ENCODE results near the gene PHRF1.

PHRF1 gene

DNA sequence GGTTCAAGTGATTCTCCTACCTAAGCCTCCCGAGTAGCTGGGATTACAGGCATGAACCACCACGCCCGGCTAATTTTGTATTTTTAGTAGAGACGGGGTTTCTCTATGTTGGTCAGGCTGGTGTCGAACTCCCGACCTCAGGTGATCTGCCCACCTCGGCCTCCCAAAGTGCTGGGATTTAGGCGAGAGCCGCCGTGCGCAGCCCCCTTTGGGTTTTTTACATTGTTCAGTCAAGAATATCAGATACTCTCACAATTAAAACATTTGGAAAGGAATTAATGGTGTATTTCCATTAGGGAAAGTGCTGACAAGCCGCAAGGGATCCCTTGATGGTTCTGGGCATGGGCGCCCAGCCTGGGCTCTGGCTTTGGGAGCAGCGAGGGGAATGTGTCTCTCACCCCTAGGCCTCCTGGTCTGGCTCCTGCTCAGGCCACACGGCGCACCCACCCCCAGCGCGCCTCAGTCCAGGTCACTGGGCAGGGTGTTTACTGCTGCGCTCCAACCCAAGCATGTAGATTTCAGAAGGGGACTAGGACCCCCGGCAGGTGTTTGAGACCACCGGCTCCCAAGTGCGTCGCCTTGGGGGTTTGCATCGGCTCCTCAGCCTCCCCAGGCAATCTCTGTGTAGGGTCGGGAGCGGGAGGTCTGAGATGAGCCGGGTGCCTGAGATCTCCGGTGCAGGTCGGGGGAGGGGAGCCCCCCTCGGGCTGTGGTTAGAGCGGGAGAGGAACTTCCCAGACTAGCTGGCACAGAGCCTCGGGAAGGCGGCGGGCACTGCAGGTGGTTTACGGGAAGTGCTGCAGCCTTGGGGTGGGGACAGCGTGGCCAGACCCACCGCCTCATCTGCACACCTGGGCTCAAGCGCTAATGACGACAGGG, 40.3 kb downstream of the PHRF1 start:
- no peak for DNase-seq (ENCODE audit: low read depth)

- no peak for DNase-seq (ENCODE audit: low read depth)
These were observed 41.1 kb downstream of the PHRF1 start for GRCh38 chr11:617199-617911.

- DNase-seq (ENCODE audit: low read depth), result no peak
These were observed 41.8 kb downstream of the PHRF1 start for GRCh38 chr11:617912-618682.

DNA sequence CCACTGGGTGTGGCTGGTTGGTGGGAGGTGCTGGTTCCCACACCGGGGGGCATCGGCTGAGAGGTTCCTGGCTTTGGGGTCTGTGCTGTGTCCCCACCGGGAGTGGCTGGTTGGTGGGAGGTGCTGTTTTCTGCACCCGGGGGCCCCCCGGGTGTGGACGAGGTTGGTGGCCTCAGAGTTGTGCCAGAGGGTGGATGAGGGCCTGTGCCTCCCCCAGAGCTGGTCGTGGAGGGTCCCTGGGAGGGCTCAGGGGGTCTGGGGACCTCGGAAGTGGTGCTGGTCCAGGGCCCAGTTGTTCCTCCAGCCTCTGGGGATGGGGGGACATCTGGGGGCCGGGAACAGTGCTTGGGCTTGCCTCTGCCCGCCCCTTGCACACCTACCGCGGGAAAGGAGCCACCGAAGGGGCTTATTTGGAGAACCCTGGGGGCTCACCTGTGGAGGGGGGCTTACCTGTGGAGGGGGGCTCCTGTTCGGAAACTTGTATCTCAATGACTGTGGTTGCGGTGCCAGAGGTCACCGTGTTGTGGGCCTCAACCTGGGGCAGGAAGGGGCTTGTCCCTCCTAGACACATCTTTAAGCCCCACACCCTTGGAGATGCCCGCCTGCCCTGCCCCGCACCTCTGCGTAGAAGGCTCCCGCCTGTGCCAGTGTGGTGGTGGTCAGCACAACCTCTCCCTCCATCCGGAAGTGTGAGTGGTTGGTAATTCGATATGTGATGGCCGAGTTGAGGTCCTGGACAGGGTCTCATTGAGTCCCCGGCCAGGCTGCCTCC, 42.8 kb downstream of the PHRF1 start:
- no peak for DNase-seq (ENCODE audit: low read depth)

GRCh38 chr11:619628-620050, 43.4 kb downstream of the PHRF1 start:
- no peak for DNase-seq (ENCODE audit: low read depth)

- no peak for DNase-seq (ENCODE audit: low read depth)
These were observed 43.9 kb downstream of the PHRF1 start for GRCh38 chr11:620201-620600.

DNA sequence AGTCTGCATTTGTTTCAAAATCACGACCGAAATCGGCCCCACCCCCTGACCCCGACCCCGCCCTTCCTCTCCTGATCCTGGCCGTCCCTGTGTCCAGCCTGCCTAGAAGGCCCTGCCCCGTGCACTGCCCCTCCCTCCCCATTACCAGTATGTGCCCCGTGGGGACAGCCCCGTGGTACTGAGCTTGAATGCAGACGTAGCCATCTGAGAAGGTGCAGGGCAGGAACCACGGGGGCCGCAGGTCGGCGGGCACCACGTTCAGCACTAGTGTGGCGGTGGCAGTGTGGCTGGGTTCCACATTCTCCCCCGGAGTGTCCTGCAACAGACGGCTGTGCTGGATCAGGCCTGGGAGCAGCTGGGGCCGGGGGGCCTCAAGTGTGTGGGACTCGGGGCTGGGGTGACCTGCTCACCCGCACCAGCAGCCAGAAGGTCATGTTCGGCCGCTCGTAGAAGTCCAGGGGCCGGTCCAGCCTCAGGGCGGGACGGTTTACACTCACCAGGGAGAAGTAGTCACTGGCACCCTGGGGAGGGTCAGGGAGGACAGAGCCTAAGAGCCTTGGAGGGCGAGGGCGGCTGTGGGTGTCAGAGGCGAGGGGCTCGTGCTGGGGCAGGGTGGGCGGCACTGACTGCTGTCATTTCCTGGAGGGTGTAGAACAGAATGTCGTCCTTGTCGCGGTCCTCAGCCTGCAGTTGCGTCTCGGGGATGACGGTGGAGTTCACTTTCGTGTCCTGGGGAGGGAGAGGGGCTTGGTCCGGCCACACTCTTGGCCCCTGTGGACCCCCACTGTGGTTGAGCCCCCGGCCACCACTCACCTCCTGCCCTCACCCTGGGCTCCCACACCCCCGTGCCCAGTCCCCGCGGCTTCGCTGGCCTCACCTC, 44.9 kb downstream of the PHRF1 start:
- no peak for DNase-seq (ENCODE audit: low read depth)

DNA sequence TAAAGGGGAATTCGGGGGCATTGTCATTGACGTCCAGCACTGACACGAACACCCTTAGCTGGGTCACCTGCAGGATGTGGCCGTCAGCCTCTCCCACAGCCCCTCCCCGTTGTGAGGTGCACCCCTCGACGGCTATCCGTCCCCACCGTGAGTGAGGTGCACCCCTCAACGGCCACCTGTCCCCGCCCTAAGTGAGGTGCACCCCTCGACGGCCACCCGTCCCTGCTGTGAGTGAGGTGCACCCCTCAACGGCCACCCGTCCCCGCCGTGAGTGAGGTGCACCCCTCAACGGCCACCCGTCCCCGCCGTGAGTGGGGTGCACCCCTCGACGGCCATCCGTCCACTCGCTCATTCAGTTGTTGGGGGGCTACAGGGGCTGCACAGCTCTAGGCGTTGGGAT, 45.6 kb downstream of the PHRF1 start:
- DNase-seq (ENCODE audit: low read depth), result no peak

DNA sequence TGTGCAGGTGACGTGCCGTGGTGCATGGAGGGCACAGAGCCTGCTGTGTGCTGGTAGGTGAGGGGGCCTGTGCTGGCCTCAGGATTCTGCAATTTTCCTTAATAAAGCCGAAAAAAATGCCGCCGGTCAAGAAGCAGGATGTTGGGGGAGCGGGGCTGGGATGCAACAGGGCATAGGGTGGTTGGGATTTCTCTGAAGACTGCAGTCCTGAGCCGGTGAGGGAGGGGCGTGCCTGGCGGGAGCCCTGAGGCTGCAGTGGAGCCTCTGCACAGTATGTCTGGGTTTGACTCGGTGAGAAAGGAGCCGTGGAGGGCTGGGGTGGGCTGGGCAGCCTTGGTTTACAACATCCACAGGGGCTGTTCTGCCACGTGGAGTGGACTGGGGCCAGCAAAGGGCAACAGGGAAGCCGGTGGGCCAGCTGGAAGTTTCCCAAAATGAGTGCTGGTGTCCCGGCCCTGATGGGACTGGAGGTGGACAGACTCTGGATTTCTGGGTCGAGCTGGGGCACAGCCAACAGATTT, 47.1 kb downstream of the PHRF1 start:
- DNase-seq (ENCODE audit: low read depth), result no peak

DNA sequence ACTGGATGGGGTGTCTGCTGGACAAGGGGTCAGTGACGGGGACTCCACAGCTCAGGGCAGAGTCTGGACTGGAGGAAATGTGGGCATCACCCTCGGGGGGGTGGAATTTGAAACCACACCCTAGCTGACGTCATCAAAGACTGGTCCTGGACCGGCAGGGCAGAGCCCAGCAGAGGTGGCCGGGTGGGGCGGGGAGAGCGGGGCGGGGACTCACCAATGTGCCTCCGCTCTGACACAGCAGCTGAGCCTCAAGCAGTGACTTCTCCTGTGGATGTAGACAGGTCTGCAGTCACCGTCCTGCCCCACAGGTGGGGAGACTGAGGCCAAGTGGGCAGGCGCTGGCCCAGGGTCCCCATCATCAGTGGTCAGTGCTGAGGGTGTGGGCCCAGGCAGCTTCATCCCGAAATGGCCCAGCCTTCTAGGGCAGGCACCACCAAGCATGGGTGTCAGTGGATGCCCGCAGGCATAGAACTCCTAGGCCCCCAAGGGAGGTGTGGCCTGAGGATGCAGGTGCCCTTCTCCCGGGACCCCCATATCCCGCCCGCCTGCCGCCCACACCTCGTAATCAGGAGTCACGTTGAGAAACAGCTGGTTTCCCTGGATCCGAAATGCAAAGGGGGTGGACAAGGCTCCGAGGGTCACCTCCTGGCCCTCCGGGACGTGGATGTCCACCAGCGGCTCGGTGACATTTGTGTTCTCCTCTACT, 47.9 kb downstream of the PHRF1 start:
- DNase-seq (ENCODE audit: low read depth), result peak; percentile 20

- no peak for DNase-seq (ENCODE audit: low read depth)
These were observed 48.7 kb downstream of the PHRF1 start, which contains the start of gene CDHR5 for GRCh38 chr11:624705-625635. CDHR5 (minus strand) TSS chr11:624955; CDS start chr11:624902, 53 bp downstream.

- no peak for DNase-seq (ENCODE audit: low read depth)
These were observed 49.5 kb downstream of the PHRF1 start for GRCh38 chr11:625636-626268.

- DNase-seq (ENCODE audit: low read depth), result no peak
These were observed 50.4 kb downstream of the PHRF1 start, which contains the start of gene SCT for GRCh38 chr11:626475-627307. SCT (minus strand) TSS chr11:627181; CDS start chr11:627143, 38 bp downstream.

DNA sequence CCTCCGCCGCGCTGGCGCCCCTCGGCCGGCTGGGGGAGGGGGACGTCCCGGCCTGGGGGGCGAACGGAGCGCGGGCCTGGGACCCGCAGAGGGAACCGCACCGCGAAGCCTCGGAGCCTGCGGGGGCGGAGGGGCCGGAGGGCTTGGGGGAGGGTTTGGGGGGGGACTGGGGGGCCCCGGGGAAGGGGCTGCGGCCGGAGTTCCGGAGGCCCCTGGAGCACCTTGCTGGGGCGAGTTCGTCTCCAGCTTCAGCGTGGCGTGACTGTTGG, 51.0 kb downstream of the PHRF1 start:
- no peak for DNase-seq (ENCODE audit: low read depth)

GRCh38 chr11:628056-628455, 51.8 kb downstream of the PHRF1 start:
- no peak for DNase-seq (ENCODE audit: low read depth)

DNA sequence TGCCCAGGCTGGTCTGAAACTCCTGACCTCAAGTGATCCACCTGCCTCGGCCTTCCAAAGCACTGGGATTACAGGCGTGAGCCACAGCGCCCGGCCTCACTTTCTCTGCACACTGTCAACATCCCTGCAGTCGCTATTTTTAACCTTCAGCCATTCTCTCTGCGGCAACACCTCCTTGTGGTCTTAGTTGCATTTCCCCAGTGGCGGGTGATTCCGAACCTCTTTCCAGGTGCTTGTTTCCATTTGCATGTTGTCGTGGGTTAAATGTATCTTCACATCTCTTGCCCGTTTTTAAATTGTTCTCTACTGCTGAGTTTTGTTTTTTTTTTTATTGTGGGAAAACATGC, 52.9 kb downstream of the PHRF1 start:
- DNase-seq (ENCODE audit: low read depth), result no peak

GRCh38 chr11:630871-631270, 54.6 kb downstream of the PHRF1 start:
- no peak for DNase-seq (ENCODE audit: low read depth)
